CD4-positive, alpha-beta T cell treated with Interferon alpha-2 for 1 hour (primary cell): ENCODE data around the gene IGLON5.

Experiments
- DNase-seq, 2 donors: peaks; one replicate each; pipeline ENCODE4 v3.0.0-alpha.2; 2020 to 2022

Gene IGLON5

GRCh38 chr19:51366389-51367254 is 55.2 kb downstream of the IGLON5 start:
- peak; percentile 94 to 95 for DNase-seq

GRCh38 chr19:51367255-51367564 is 55.8 kb downstream of the IGLON5 start:
- DNase-seq: no peak

GRCh38 chr19:51367565-51368365 is 56.3 kb downstream of the IGLON5 start:
- DNase-seq: peak; percentile 97

GRCh38 chr19:51368366-51369282 is 57.2 kb downstream of the IGLON5 start, which contains the start of gene CLDND2:
Gene CLDND2 (minus strand): TSS chr19:51369003. CDS start chr19:51368577, 426 bp downstream.
- DNase-seq: peak in 1 of 2 donors; percentile 34

GRCh38 chr19:51370230-51370629 is 58.8 kb downstream of the IGLON5 start:
- no peak for DNase-seq

- no peak for DNase-seq
Measured at GRCh38 chr19:51371186-51371690, 59.8 kb downstream of the IGLON5 start.

GRCh38 chr19:51372021-51372648 is 60.7 kb downstream of the IGLON5 start:
- no peak for DNase-seq

- DNase-seq: peak; percentile 83 to 89
Measured at GRCh38 chr19:51372649-51373504, 61.4 kb downstream of the IGLON5 start, which contains the start of gene NKG7. Gene NKG7 (minus strand): TSS chr19:51372654. CDS start chr19:51372535, 119 bp downstream.

- DNase-seq: peak in 1 of 2 donors; percentile 53
Measured at GRCh38 chr19:51375504-51376221, 64.2 kb downstream of the IGLON5 start.

- no peak for DNase-seq
Measured at GRCh38 chr19:51377422-51377821, 66.0 kb downstream of the IGLON5 start.

- no peak for DNase-seq
Measured at GRCh38 chr19:51380379-51380778, 68.9 kb downstream of the IGLON5 start.
